GM23248 (cell line): ENCODE measurements around the gene HHIPL1.

Experiments used
- EZH2 ChIP-seq: fragments of 200-600 bp; sonication (generic); IDR thresholded peaks from 2 replicates; pipeline ENCODE4 v1.6.1; 2018; ENCODE audit warnings: antibody characterized with exemption, mild to moderate bottlenecking; ENCODE audit not compliant: insufficient read depth, poor library complexity, severe bottlenecking
- EZH2phosphoT487 ChIP-seq: fragments of 200-600 bp; sonication (generic); IDR thresholded peaks from 2 replicates; pipeline ENCODE4 v1.6.1; 2018; ENCODE audit warnings: antibody characterized with exemption, moderate library complexity, mild to moderate bottlenecking, low read depth; ENCODE audit not compliant: insufficient read depth

- no peak for TF ChIP-seq EZH2
- TF ChIP-seq EZH2phosphoT487, result no peak
Observed at GRCh38 chr14:99701260-99701659, 56.3 kb downstream of the HHIPL1 start.
